Activated CD4-positive, alpha-beta T cell treated with anti-CD3 and anti-CD28 coated beads, Interleukin-2, amount 50 U/mL, for 48 hours (primary cell): ENCODE data around the gene TMEM107.

ENCODE experiments used
- DNase-seq, 2 experiments: peaks; one replicate each; pipeline ENCODE4 v3.0.0-alpha.2; 2020

The TMEM107 gene

DNA sequence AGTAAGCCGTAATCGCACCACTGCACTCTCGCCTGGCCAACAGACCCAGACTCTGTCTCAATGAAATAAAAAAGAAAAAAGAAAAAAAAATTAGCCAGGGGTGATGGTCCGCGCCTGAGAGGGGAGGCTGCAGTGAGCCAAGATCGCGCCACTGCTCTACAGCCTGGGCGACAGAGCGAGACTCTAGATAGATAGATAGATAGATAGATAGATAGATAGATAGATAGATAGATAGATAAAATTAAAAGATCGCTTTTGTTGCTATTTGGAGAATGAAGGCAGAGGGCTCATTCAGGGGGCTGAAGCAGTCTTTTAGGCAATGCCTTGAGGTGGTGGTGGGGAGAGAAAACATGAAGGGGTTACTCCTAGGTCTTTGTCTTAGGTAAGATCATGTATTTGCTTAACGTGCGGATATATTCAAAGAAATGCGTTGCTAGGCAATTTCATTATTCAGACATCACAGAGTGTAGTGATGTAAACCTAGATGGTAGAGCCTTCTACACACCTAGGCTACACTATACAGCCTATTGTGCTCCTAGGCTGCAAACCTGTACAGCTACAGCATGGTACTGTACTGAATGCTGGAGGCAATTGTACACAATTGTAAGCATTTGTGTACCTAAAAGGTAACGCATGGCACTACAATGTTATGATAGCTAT, 47.9 kb downstream of the TMEM107 start:
- no peak for DNase-seq

GRCh38 chr17:8126491-8127066, 49.6 kb downstream of the TMEM107 start:
- peak; percentile 62 to 67 for DNase-seq

- DNase-seq: peak; percentile 43 to 53
Observed at GRCh38 chr17:8125947-8126490, 50.2 kb downstream of the TMEM107 start.

GRCh38 chr17:8125154-8125946, 50.8 kb downstream of the TMEM107 start:
- peak; percentile 93 to 94 for DNase-seq

DNA sequence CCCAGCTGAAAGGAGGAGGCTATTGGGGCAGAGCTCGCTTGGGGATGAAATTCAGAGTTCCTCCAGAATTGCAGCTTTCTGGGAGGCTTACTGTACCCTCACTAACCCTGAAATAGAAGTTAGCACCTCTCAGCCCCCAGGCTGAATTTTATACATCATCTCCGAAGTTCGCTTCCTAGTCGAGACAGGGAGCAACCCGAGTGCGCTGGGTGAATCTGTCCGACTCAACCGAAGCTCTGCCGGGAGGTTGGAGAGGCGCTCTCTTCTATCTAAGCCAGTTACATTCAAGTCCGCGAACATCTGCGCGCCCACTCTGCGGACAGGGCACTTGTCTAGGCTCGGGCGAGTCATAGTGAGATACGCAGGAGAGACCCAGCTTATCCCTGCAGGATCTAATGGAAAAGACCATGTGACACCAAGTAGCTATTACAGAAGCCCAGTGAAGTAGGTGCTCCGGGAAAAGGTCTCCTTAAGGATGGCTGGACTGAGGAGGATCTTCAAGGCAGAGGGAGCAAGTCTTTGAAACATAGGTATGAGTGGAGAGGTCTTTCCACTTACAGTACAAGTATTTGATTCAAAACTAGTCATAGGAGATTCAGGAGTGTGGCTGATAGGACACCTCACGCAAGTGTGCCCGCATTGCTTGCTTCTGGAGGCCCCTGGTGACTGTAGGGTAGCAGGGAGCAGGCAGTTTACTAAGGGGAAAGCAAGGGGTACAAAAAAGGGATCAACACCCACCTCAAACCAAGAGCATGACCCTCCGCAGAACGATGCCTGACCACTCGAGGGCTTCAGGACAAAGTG, 51.6 kb downstream of the TMEM107 start:
- peak in 1 of 2 experiments; percentile 52 for DNase-seq

DNA sequence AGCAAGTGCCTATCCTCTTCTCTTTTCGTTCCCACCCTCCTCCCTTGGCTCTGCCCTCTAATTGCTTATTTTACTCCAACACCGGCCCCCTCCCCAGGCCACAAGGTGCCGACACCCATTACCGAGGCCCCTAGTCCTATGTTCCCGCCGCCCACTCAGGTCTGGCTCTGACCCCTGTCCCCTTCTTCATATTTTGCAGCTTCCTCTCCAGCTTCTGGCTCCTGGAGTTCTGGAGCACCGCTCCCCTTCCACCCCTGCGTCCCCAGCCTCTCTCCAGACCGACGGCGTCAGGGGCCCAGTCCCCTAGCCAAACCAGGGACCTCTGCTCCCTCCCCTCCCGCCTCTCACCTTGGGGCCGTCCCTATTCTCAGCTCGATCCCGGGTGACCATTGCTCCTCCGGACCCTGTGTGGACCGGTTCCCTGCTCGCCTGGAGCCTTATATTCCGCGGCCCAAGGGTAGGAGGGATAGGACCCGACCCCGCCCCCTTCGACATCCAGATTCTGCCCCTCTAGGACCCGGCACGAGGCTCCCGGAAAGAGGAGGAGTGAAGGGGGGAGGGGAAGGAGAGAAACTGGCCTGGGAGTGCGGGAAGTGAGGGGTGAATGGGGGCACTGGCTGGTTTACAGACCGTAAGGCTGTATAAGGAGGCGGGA, 52.4 kb downstream of the TMEM107 start, which contains the start of gene HES7:
HES7 (minus strand) TSS at position 412 of the 655 bp plus-strand sequence; CDS start at position 390, 22 bp downstream.
- peak in 1 of 2 experiments; percentile 32 for DNase-seq

- DNase-seq: peak; percentile 49 to 61
Observed at GRCh38 chr17:8122924-8123694, 53.1 kb downstream of the TMEM107 start.
